HepG2 (cell line): Measurements from ENCODE around the gene SAP25. TPM values are rescaled to one million over a fixed set of nuclear protein-coding genes. Genes with fewer than 3 reads are reported as not detected.

Source experiments
- ATF7 ChIP-seq, 2 experiments: fragments of 450-650 bp in 1 of 2; sonication (generic) in 1 of 2; formaldehyde crosslinking in 1 of 2; IDR thresholded peaks; 2 replicates each; pipeline versions ENCODE4 v1.4.0 to v1.6.1; 2016 to 2020; ENCODE audit warnings: antibody characterized with exemption in 1 of 2, mild to moderate bottlenecking in 1 of 2, missing genetic modification reagents in 1 of 2
- ELF3 ChIP-seq: IDR thresholded peaks from 2 replicates; pipeline ENCODE4 v1.6.1; 2016; ENCODE audit warnings: missing genetic modification reagents, missing compliant biosample characterization
- FOXO1 ChIP-seq: sonication (generic); formaldehyde crosslinking; IDR thresholded peaks from 2 replicates; pipeline ENCODE4 v1.4.0; 2020; ENCODE audit warnings: missing genetic modification reagents
- HNF4A ChIP-seq: sonication (generic); formaldehyde crosslinking; IDR thresholded peaks from 2 replicates; pipeline ENCODE4 v1.4.0; 2020; ENCODE audit warnings: missing genetic modification reagents
- HNRNPK ChIP-seq: fragments of 200-400 bp; formaldehyde crosslinking; IDR thresholded peaks from 2 replicates; pipeline ENCODE4 v1.6.1; 2018; ENCODE audit warnings: low read length, low read depth, moderate library complexity, mild to moderate bottlenecking; ENCODE audit not compliant: poor library complexity, severe bottlenecking
- KDM6A ChIP-seq: IDR thresholded peaks from 2 replicates; pipeline ENCODE4 v1.6.1; 2016; ENCODE audit warnings: low read depth
- KLF13 ChIP-seq: sonication (generic); formaldehyde crosslinking; IDR thresholded peaks from 2 replicates; pipeline ENCODE4 v1.4.0; 2020; ENCODE audit warnings: mild to moderate bottlenecking, missing genetic modification reagents
- NPAS2 ChIP-seq: sonication (generic); formaldehyde crosslinking; IDR thresholded peaks from 2 replicates; pipeline ENCODE4 v1.8.0; 2022; ENCODE audit warnings: mild to moderate bottlenecking, missing genetic modification reagents, borderline replicate concordance
- PAWR ChIP-seq: sonication (generic); formaldehyde crosslinking; IDR thresholded peaks from 2 replicates; pipeline ENCODE4 v1.4.0; 2020; ENCODE audit warnings: missing genetic modification reagents, mild to moderate bottlenecking, borderline replicate concordance
- PBX3 ChIP-seq: sonication (generic); formaldehyde crosslinking; IDR thresholded peaks from 2 replicates; pipeline ENCODE4 v1.8.1; 2023; ENCODE audit warnings: missing genetic modification reagents, inconsistent platforms, borderline replicate concordance
- SKI ChIP-seq: fragments of 450-650 bp; IDR thresholded peaks from one replicate; pipeline ENCODE4 v1.6.1; 2018; ENCODE audit warnings: mild to moderate bottlenecking; ENCODE audit not compliant: partially characterized antibody
- SNAI1 ChIP-seq: sonication (generic); formaldehyde crosslinking; IDR thresholded peaks from 2 replicates; pipeline ENCODE4 v1.5.0; 2020; ENCODE audit warnings: mild to moderate bottlenecking, missing genetic modification reagents, borderline replicate concordance
- TRAFD1 ChIP-seq: sonication (generic); formaldehyde crosslinking; IDR thresholded peaks from 2 replicates; pipeline ENCODE4 v1.5.1; 2020; ENCODE audit warnings: missing genetic modification reagents, mild to moderate bottlenecking, borderline replicate concordance
- ZBTB42 ChIP-seq: sonication (generic); formaldehyde crosslinking; IDR thresholded peaks from 2 replicates; pipeline ENCODE4 v1.5.0; 2020; ENCODE audit warnings: mild to moderate bottlenecking, missing genetic modification reagents
- ZKSCAN8 ChIP-seq: IDR thresholded peaks from 2 replicates; pipeline ENCODE4 v1.6.1; 2016; ENCODE audit warnings: borderline replicate concordance, missing genetic modification reagents, missing compliant biosample characterization
- ZNF121 ChIP-seq: sonication (generic); formaldehyde crosslinking; IDR thresholded peaks from 2 replicates; pipeline ENCODE4 v1.5.0; 2020; ENCODE audit warnings: mild to moderate bottlenecking, missing genetic modification reagents
- ZNF124 ChIP-seq: sonication (generic); formaldehyde crosslinking; IDR thresholded peaks from 2 replicates; pipeline ENCODE4 v1.4.0; 2020; ENCODE audit warnings: missing genetic modification reagents
- ZNF232 ChIP-seq: sonication (generic); formaldehyde crosslinking; IDR thresholded peaks from 2 replicates; pipeline ENCODE4 v1.4.0; 2020; ENCODE audit warnings: missing genetic modification reagents, borderline replicate concordance
- ZNF335 ChIP-seq: sonication (generic); formaldehyde crosslinking; IDR thresholded peaks from 2 replicates; pipeline ENCODE4 v1.4.0; 2020; ENCODE audit warnings: missing genetic modification reagents
- ZNF337 ChIP-seq: sonication (generic); formaldehyde crosslinking; IDR thresholded peaks from 2 replicates; pipeline ENCODE4 v1.5.1; 2020; ENCODE audit warnings: missing genetic modification reagents, low read depth, mild to moderate bottlenecking, borderline replicate concordance
- ZNF530 ChIP-seq: sonication (generic); formaldehyde crosslinking; IDR thresholded peaks from 2 replicates; pipeline ENCODE4 v1.5.0; 2020; ENCODE audit warnings: low read depth, mild to moderate bottlenecking, missing genetic modification reagents
- ZSCAN31 ChIP-seq: sonication (generic); formaldehyde crosslinking; IDR thresholded peaks from 2 replicates; pipeline ENCODE4 v1.5.0; 2020; ENCODE audit warnings: low read depth, mild to moderate bottlenecking, missing genetic modification reagents
- polyA plus RNA-seq, 8 experiments: library from polyadenylated mRNA; depleted of rRNA in 3 of 8; stranded (reverse) in 7 of 8; unstranded in 1 of 8; fragments of >200 nt; fragmentation: Illumina TruSeq in 4 of 8; extraction: Trizol in 4 of 8; gene quantifications; 2 replicates each; pipeline versions ENCODE4 v1.2.1 to v1.2.3, GENCODE V29; 2011 to 2016; ENCODE audit warnings: low read depth in 4 of 8, missing spikeins in 1 of 8, mixed read lengths in 1 of 8; ENCODE audit not compliant: insufficient read depth in 1 of 8
- total RNA-seq, 5 experiments: library from RNA; depleted of rRNA; stranded (reverse); fragments of >200 nt; fragmentation: Illumina TruSeq; extraction: Trizol; gene quantifications; 2 replicates each; pipeline ENCODE4 v1.2.3, GENCODE V29; 2016; ENCODE audit warnings: low read depth in 1 of 5
- TF ChIP-seq, protein P1 (sequence below): sonication (generic); formaldehyde crosslinking; IDR thresholded peaks from 2 replicates; pipeline ENCODE4 v1.5.1; 2020; ENCODE audit warnings: missing genetic modification reagents, mild to moderate bottlenecking, borderline replicate concordance
- TF ChIP-seq, protein P2 (sequence below), 2 experiments: fragments of 450-650 bp in 1 of 2; sonication (generic) in 1 of 2; formaldehyde crosslinking; IDR thresholded peaks; 2 replicates each; pipeline versions ENCODE4 v1.5.0 to v1.8.0; 2020 to 2022; ENCODE audit warnings: mild to moderate bottlenecking in 1 of 2, missing genetic modification reagents in 1 of 2

The SAP25 gene
- total and polyA plus RNA-seq, 2 of the 13 experiments (the other 11 are each of a cell fraction or from before 2014, with no cell fraction given): 0.15 to 0.20 TPM

- TF ChIP-seq PAWR: no peak; the same call in 1 of the 2 replicates
- no peak for TF ChIP-seq PBX3 (CRISPR knock-in tag)
- 0 out of 2 replicates have a peak, but pooled peaks have one; percentile 24 for TF ChIP-seq TRAFD1 (CRISPR knock-in tag)
- TF ChIP-seq SKI: no peak
- TF ChIP-seq ATF7 (IDR thresholded peaks at IDR 0.05): no peak
- peak; percentile 50; the same call in 1 of the 2 replicates for TF ChIP-seq ATF7 (CRISPR knock-in tag; IDR thresholded peaks at IDR 0.05)
- no peak for TF ChIP-seq ZNF530 (CRISPR knock-in tag)
- no peak for TF ChIP-seq HNF4A (CRISPR knock-in tag)
- TF ChIP-seq ZKSCAN8: no peak; the same call in 1 of the 2 replicates
- peak; percentile 50 for TF ChIP-seq ELF3 (CRISPR knock-in tag)
- TF ChIP-seq ZNF232: 0 out of 2 replicates have a peak, but pooled peaks have one; percentile 18
- TF ChIP-seq SNAI1 (CRISPR knock-in tag): 0 out of 2 replicates have a peak, but pooled peaks have one; percentile 21
- TF ChIP-seq, protein P1, sequence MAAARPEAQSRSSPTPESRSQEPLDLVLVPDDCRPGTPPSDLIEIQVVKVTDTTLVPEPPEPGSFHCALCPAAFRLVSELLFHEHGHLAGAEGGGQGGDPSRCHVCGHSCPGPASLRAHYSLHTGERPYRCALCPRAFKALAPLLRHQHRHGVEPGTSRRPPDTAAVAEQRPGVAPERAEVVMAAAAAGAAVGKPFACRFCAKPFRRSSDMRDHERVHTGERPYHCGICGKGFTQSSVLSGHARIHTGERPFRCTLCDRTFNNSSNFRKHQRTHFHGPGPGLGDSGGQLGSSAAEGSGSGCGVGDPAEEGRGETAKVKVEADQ (CRISPR knock-in tag): 0 out of 2 replicates have a peak, but pooled peaks have one; percentile 87
- TF ChIP-seq, protein P2, sequence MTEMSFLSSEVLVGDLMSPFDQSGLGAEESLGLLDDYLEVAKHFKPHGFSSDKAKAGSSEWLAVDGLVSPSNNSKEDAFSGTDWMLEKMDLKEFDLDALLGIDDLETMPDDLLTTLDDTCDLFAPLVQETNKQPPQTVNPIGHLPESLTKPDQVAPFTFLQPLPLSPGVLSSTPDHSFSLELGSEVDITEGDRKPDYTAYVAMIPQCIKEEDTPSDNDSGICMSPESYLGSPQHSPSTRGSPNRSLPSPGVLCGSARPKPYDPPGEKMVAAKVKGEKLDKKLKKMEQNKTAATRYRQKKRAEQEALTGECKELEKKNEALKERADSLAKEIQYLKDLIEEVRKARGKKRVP (CRISPR knock-in tag; IDR thresholded peaks at IDR 0.05): 0 out of 4 replicates have a peak, but pooled peaks of 1 of the 2 experiments have one; percentile 9
- 0 out of 2 replicates have a peak, but pooled peaks have one; percentile 28 for TF ChIP-seq NPAS2 (CRISPR knock-in tag)
- no peak for TF ChIP-seq ZBTB42 (CRISPR knock-in tag)
- no peak for TF ChIP-seq KLF13 (CRISPR knock-in tag)
- TF ChIP-seq ZNF124 (CRISPR knock-in tag): no peak
- TF ChIP-seq HNRNPK: no peak
- no peak for TF ChIP-seq ZNF335 (CRISPR knock-in tag)
- no peak for TF ChIP-seq FOXO1 (CRISPR knock-in tag)
- TF ChIP-seq ZNF121 (CRISPR knock-in tag): no peak; the same call in 1 of the 2 replicates
- no peak for TF ChIP-seq ZNF337 (CRISPR knock-in tag)
- no peak for TF ChIP-seq KDM6A (CRISPR knock-in tag)
- peak; percentile 91 for TF ChIP-seq ZSCAN31 (CRISPR knock-in tag)
Observed at GRCh38 chr7:100568896-100569844, 4.5 kb downstream of the SAP25 start (continued).
